Ovary (tissue), 9 donors: Measurements from ENCODE around the gene IRAK1. TPM values are rescaled to one million over a fixed set of nuclear protein-coding genes. Genes with fewer than 3 reads are reported as not detected.

Experiments used
- DNase-seq, 5 donors: peaks; one replicate each; pipeline ENCODE4 v3.0.0-alpha.2; 2019 to 2020
- H3K27ac ChIP-seq, 2 donors: fragments of 200-600 bp; one replicate each; pipeline versions ENCODE4 v1.5.1 to v1.8.0; 2019 to 2022
- H3K27me3 ChIP-seq: fragments of 200-600 bp; one replicate; pipeline ENCODE4 v1.8.0; 2022
- H3K36me3 ChIP-seq: fragments of 200-600 bp; sonication (generic); one replicate; pipeline ENCODE4 v1.5.1; 2019
- H3K4me1 ChIP-seq: one replicate; pipeline ENCODE4 v1.8.1; 2013; ENCODE audit warnings: mild to moderate bottlenecking, moderate library complexity; ENCODE audit not compliant: insufficient read depth
- H3K4me3 ChIP-seq: fragments of 200-600 bp; sonication (generic); one replicate; pipeline ENCODE4 v1.5.1; 2017
- H3K9me3 ChIP-seq, 2 donors: fragments of 200-600 bp in 1 of 2; sonication (generic) in 1 of 2; one replicate each; pipeline versions ENCODE4 v1.5.1 to v1.8.1; 2013 to 2019; ENCODE audit warnings: mild to moderate bottlenecking in 1 of 2, moderate library complexity in 1 of 2
- CTCF ChIP-seq, 3 donors: fragments of 450-650 bp in 2 of 3; fragments of 200-600 bp in 1 of 3; IDR thresholded peaks; one replicate each; pipeline versions ENCODE4 v1.5.1 to v1.8.0; 2016 to 2022; ENCODE audit warnings: antibody characterized with exemption in 3 of 3, mild to moderate bottlenecking in 1 of 3
- EP300 ChIP-seq: sonication (generic); formaldehyde crosslinking; IDR thresholded peaks from one replicate; pipeline ENCODE4 v1.6.1; 2017; ENCODE audit warnings: antibody characterized with exemption
- POLR2A ChIP-seq: fragments of 450-650 bp; IDR thresholded peaks from one replicate; pipeline ENCODE4 v1.6.1; 2017; ENCODE audit warnings: antibody characterized with exemption, mild to moderate bottlenecking, moderate library complexity
- WGBS, 3 donors: extraction: QIAGEN DNeasy Blood & Tissue Kit in 1 of 3; methylation state at CpG; one replicate each; pipeline versions ENCODE4 v1.1.5 to v1.1.7; 2013 to 2017; 5-methylcytosine and 5-hydroxymethylcytosine counted together
- intact Hi-C, 4 donors: fragments of 100-400 bp; cut with DNase I; formaldehyde crosslinking; loops; one replicate each; pipeline versions ENCODE4 v1.11.0 to v1.15.1; 2022 to 2023
- polyA plus RNA-seq, 2 donors: library from polyadenylated mRNA; stranded (reverse); fragments of 200-250 nt in 1 of 2; fragments of 350-450 nt in 1 of 2; fragmentation: Illumina TruSeq in 1 of 2; extraction: RNeasy Lipid Tissue Mini Kit (QIAGEN cat#74804) in 1 of 2; gene quantifications; one replicate each; pipeline ENCODE4 v1.2.3, GENCODE V29; 2013 to 2014
- total RNA-seq, 7 donors: library from RNA; depleted of rRNA in 2 of 7; stranded (reverse); fragments of >200 nt in 2 of 7; fragmentation: NEBNext Ultra II Directional in 3 of 7; extraction: Animal tissue kit (Norgen Biotek cat#: 25700) in 3 of 7; gene quantifications; one replicate each; pipeline versions ENCODE4 v1.1.0 to v1.2.4, GENCODE V29; 2016 to 2023
- donor health status: DM: no; HTN: no; CAD: no; lungs with moderate emphysema.
- donor health status: DM: no; HTN: no; CAD: no.
- donor health status: Bipolar disorder and iron deficiency.
- donor health status: DM: yes; HTN: yes; CAD: no.
- donor health status: DM: no; HTN: no; CAD: no.
- donor health status: DM: yes; HTN: yes; CAD: no.

IRAK1 gene
- total and polyA plus RNA-seq, 9 donors: 10.5 to 97.4 (median 36.1) TPM

- Histone ChIP-seq H3K4me3 (no peak overlapping the region), H3K27ac (no peak overlapping the region), H3K27me3 (no peaks in the 10 kb centered on the region), H3K9me3 (no peaks in the 10 kb centered on the region), H3K4me1 (peaks cover 9% of the 10 kb centered on the region), H3K36me3 (no peaks in the 10 kb centered on the region)
- DNase-seq: no peak
- WGBS, 3 donors: 36 to 46% (median 36%) methylated on average over 7 of the region's 7 CpGs
- intact Hi-C loops: no loop called here
- no peak for TF ChIP-seq CTCF (IDR thresholded peaks at IDR 0.05)
- TF ChIP-seq POLR2A: no peak
- no peak for TF ChIP-seq EP300
Observed at GRCh38 chrX:154040307-154040756, 20.6 kb upstream of the IRAK1 start.

GRCh38 chrX:154039577-154039976, 19.9 kb upstream of the IRAK1 start:
- Histone ChIP-seq H3K4me1 (peaks cover 6% of the 10 kb centered on the region), H3K9me3 (no peaks in the 10 kb centered on the region), H3K36me3 (no peaks in the 10 kb centered on the region), H3K27me3 (no peaks in the 10 kb centered on the region), H3K4me3 (no peak overlapping the region), H3K27ac (no peak overlapping the region)
- peak in 1 of 5 donors; percentile 17 for DNase-seq
- intact Hi-C loops: no loop called here
- whole genome bisulfite sequencing, 3 donors: 85 to 88% (median 88%) methylated on average over 11 of the region's 11 CpGs
- TF ChIP-seq POLR2A: no peak
- TF ChIP-seq CTCF (IDR thresholded peaks at IDR 0.05): no peak
- TF ChIP-seq EP300: no peak

GRCh38 chrX:154038656-154039055, 19.0 kb upstream of the IRAK1 start:
- DNase-seq: no peak
- no peaks in the 10 kb centered on the region for H3K36me3 ChIP-seq
- peaks cover 4% of the 10 kb centered on the region for H3K4me1 ChIP-seq
- intact Hi-C loops: no loop called here
- H3K4me3 ChIP-seq: no peak overlapping the region
- H3K27ac ChIP-seq: no peak overlapping the region
- H3K9me3 ChIP-seq: no peaks in the 10 kb centered on the region
- TF ChIP-seq EP300: no peak
- WGBS, 3 donors: 69 to 75% (median 70%) methylated on average over 5 of the region's 5 CpGs
- H3K27me3 ChIP-seq: no peaks in the 10 kb centered on the region

GRCh38 chrX:154037754-154038153, 18.1 kb upstream of the IRAK1 start:
- WGBS, 3 donors: 66 to 78% (median 72%) methylated on average over 5 of the region's 5 CpGs

More at GRCh38 chrX:154037754-154038153, 18.1 kb upstream of the IRAK1 start:
- DNase-seq: no peak
- TF ChIP-seq CTCF (IDR thresholded peaks at IDR 0.05) (no peak), EP300 (no peak), POLR2A (no peak)
- no peaks in the 10 kb centered on the region for H3K36me3 ChIP-seq
- peaks cover 4% of the 10 kb centered on the region for H3K4me1 ChIP-seq
- no peaks in the 10 kb centered on the region for H3K9me3 ChIP-seq
- intact Hi-C loops: no loop called here
- no peak overlapping the region for H3K4me3 ChIP-seq
- no peaks in the 10 kb centered on the region for H3K27me3 ChIP-seq
- no peak overlapping the region for H3K27ac ChIP-seq
